ENCODE data around the gene AP1S3. TPM values are rescaled to one million over a fixed set of nuclear protein-coding genes. Genes with fewer than 3 reads are reported as not detected.

AP1S3 gene
- 6.0 and 10.2 TPM in 2 replicates for total RNA-seq

DNA sequence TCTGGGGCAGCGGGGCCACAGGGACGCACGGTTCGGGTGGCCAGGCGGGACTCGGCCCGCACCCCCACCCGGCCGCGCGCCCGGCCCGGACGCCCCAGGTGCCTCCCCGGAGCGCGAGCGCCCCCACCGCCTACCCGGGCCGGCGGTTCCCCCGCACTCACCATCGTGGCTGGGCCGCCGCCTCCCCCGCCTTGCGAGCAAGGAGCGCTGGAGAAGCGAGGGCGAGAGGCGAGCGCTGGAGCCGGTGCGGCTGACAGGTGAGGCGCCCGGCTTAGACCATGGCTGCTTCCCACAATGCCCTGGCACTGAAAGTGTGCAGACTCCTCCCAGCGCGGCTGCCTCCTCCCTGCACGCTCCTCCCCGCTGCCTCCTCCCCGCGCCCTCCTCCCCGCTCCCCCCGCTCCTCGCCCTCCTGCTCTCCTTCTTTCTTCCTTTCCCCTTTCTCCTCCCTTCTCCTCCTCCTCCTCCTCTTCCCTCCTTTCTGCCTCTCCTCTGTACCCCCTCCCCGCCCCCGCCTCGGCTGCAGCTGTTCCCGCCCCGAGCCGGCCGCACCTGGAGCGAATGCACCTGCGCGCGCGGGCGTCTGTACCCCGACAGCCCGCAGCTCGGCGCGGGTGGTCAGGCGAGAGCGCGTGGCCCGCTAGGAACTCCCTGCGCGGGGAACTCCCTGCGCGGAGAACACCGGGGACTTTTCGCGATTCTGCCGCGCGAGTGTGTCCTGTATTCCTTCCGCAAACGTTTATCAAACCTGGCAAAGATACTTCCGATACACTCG is at the start of gene AP1S3:
Gene AP1S3 (minus strand): TSS at position 296 of the 775 bp plus-strand sequence. CDS start 132 bp downstream, at position 164.

Other genes with a start within 250 kb of the AP1S3 start
- gene SCG2, start 235.2 kb downstream of the AP1S3 start, total RNA-seq = 0.44 and 0.50 TPM in 2 replicates
- 102 and 111 TPM in 2 replicates for gene WDFY1, start 107.8 kb upstream of the AP1S3 start, total RNA-seq
- 35.9 and 36.0 TPM in 2 replicates for gene MRPL44, start 119.9 kb upstream of the AP1S3 start, total RNA-seq
- gene SERPINE2, start 201.7 kb upstream of the AP1S3 start, total RNA-seq = 43.4 and 306 TPM in 2 replicates

Data from uterine smooth muscle cell (primary cell).